GM12878 (cell line): Measurements from ENCODE around the gene GJC1. TPM values are rescaled to one million over a fixed set of nuclear protein-coding genes. Genes with fewer than 3 reads are reported as not detected.
A peak's percentile ranks its signal among the peaks of the same experiment; 100 is the strongest.

ENCODE experiments used
- ATAC-seq: fragments of 200-7000 bp; cut with Tn5 transposase; 3 replicates; pipeline ENCODE4 v1.9.1; 2020; ENCODE audit warnings: mild to moderate bottlenecking, moderate library complexity
- BruUV-seq: library from RNA; stranded (reverse); fragments of 400-500 nt; replicated peaks from 2 replicates; lab custom pipeline; 2021; lab: Mats Ljungman, UMichigan
- CTCF ChIA-PET: fragments of 300-600 bp; sonication (Branson Sonifier 250); formaldehyde crosslinking; extraction: SDS; loops from one replicate; lab custom pipeline; 2021; ENCODE audit warnings: inconsistent platforms; lab: Yijun Ruan, JAX
- POLR2A ChIA-PET: fragments of 350-600 bp; formaldehyde crosslinking; extraction: SDS; loops from one replicate; lab custom pipeline; 2021; ENCODE audit warnings: inconsistent platforms; lab: Charles Lee
- RAD21 ChIA-PET: fragments of 300-600 bp; sonication (Branson Sonifier 250); formaldehyde crosslinking; loops from one replicate; lab custom pipeline; 2023; ENCODE audit warnings: antibody characterized with exemption; ENCODE audit not compliant: unreplicated experiment; lab: Charles Lee
- SMC1A ChIA-PET: fragments of 300-600 bp; sonication (Branson Sonifier 250); formaldehyde crosslinking; loops from one replicate; lab custom pipeline; 2023; ENCODE audit not compliant: unreplicated experiment, uncharacterized antibody; lab: Charles Lee
- DNase-seq: peaks from one replicate; pipeline ENCODE4 v3.0.0-alpha.2; 2011; ENCODE audit warnings: low read depth, low spot score
- FAIRE-seq: peaks from 3 replicates; lab custom pipeline; 2011; peaks lifted over from hg19 to GRCh38; lab: Jason Lieb, UNC
- H2AFZ ChIP-seq: 2 replicates; pipeline ENCODE4 v1.6.0; 2011; ENCODE audit warnings: low read depth, low read length, control low read depth; ENCODE audit not compliant: control insufficient read depth
- H3K27ac ChIP-seq: 2 replicates; pipeline ENCODE4 v1.5.1; 2011; ENCODE audit warnings: control low read depth; ENCODE audit not compliant: control insufficient read depth, insufficient read depth
- H3K27me3 ChIP-seq, 2 experiments: replicated peaks in 1 of 2; 2 replicates each; pipeline versions ENCODE4 v1.6.0 to v1.6.1; 2011; ENCODE audit warnings: low read length in 1 of 2; ENCODE audit not compliant: control insufficient read depth in 2 of 2, insufficient read depth in 2 of 2
- H3K36me3 ChIP-seq, 2 experiments: 2 replicates each; pipeline ENCODE4 v1.5.1; 2011; ENCODE audit warnings: low read length in 1 of 2; ENCODE audit not compliant: control insufficient read depth in 2 of 2, insufficient read depth in 2 of 2
- H3K4me1 ChIP-seq: 2 replicates; pipeline ENCODE4 v1.6.1; 2011; ENCODE audit warnings: mild to moderate bottlenecking, low read length, moderate library complexity, mixed read lengths; ENCODE audit not compliant: control insufficient read depth, insufficient read depth
- H3K4me2 ChIP-seq: 2 replicates; pipeline ENCODE4 v1.6.0; 2011; ENCODE audit warnings: control low read depth; ENCODE audit not compliant: control insufficient read depth, insufficient read depth
- H3K4me3 ChIP-seq: fragments of 200-600 bp; sonication (generic); 2 replicates; pipeline ENCODE4 v1.5.1; 2016
- H3K79me2 ChIP-seq: 2 replicates; pipeline ENCODE4 v1.6.0; 2011; ENCODE audit warnings: low read length; ENCODE audit not compliant: control insufficient read depth, insufficient read depth
- H3K9ac ChIP-seq: 2 replicates; pipeline ENCODE4 v1.8.0; 2011; ENCODE audit warnings: low read length, control low read depth, mixed read lengths; ENCODE audit not compliant: control insufficient read depth, insufficient read depth
- H3K9me3 ChIP-seq: replicated peaks from 3 replicates; pipeline ENCODE4 v1.5.1; 2011; ENCODE audit warnings: mild to moderate bottlenecking, low read length; ENCODE audit not compliant: control insufficient read depth, insufficient read depth
- H4K20me1 ChIP-seq: 2 replicates; pipeline ENCODE4 v1.6.0; 2011; ENCODE audit not compliant: control insufficient read depth, insufficient read depth
- BHLHE40 ChIP-seq, 2 experiments: fragments of 450-650 bp in 1 of 2; IDR thresholded peaks; 2 replicates each; pipeline ENCODE4 v1.6.1; 2011 to 2017; ENCODE audit warnings: low read depth in 2 of 2, borderline replicate concordance in 1 of 2, improper control_type of control experiment in 1 of 2, low read length in 1 of 2, mild to moderate bottlenecking in 1 of 2
- CTCF ChIP-seq, 3 experiments: IDR thresholded peaks in 2 of 3; conservative IDR thresholded peaks in 1 of 3; 2 replicates each; pipeline ENCODE4 v1.5.1; 2011; ENCODE audit warnings: low read depth in 3 of 3, low read length in 3 of 3, mild to moderate bottlenecking in 3 of 3, control low read depth in 2 of 3, moderate library complexity in 2 of 3, inconsistent platforms in 1 of 3, mixed read lengths in 1 of 3; ENCODE audit not compliant: control insufficient read depth in 2 of 3, insufficient read depth in 1 of 3; ENCODE audit errors: extremely low read depth in 1 of 3
- EZH2 ChIP-seq: IDR thresholded peaks from 2 replicates; pipeline ENCODE4 v1.6.1; 2012; ENCODE audit warnings: low read depth, mild to moderate bottlenecking, control low read depth, inconsistent platforms, low read length, borderline replicate concordance; ENCODE audit not compliant: control insufficient read depth
- LARP7 ChIP-seq: fragments of 450-650 bp; IDR thresholded peaks from 2 replicates; pipeline ENCODE4 v1.6.1; 2017; ENCODE audit warnings: mild to moderate bottlenecking
- NKRF ChIP-seq: fragments of 450-650 bp; conservative IDR thresholded peaks from 2 replicates; pipeline ENCODE4 v1.6.1; 2017; ENCODE audit warnings: mild to moderate bottlenecking, moderate library complexity
- POU2F2 ChIP-seq: IDR thresholded peaks from 3 replicates; pipeline ENCODE4 v1.6.1; 2011; ENCODE audit warnings: low read depth, mild to moderate bottlenecking, low read length, borderline replicate concordance
- RAD21 ChIP-seq: IDR thresholded peaks from 2 replicates; pipeline ENCODE4 v1.6.1; 2011; ENCODE audit warnings: mild to moderate bottlenecking, low read depth, low read length, moderate library complexity; ENCODE audit not compliant: insufficient read depth
- RB1 ChIP-seq: fragments of 450-650 bp; formaldehyde crosslinking; IDR thresholded peaks from 2 replicates; pipeline ENCODE4 v1.6.1; 2017; ENCODE audit warnings: mild to moderate bottlenecking, borderline replicate concordance
- SMC3 ChIP-seq: IDR thresholded peaks from 2 replicates; pipeline ENCODE4 v1.6.1; 2011; ENCODE audit warnings: low read length, improper control_type of control experiment, borderline replicate concordance
- TBL1XR1 ChIP-seq: IDR thresholded peaks from 2 replicates; pipeline ENCODE4 v1.6.1; 2012; ENCODE audit warnings: low read depth, low read length, improper control_type of control experiment
- ZNF207 ChIP-seq: fragments of 450-650 bp; IDR thresholded peaks from 2 replicates; pipeline ENCODE4 v1.6.1; 2014; ENCODE audit warnings: antibody characterized with exemption, mild to moderate bottlenecking, borderline replicate concordance
- WGBS: methylation state at CpG from one replicate; pipeline ENCODE4 v1.1.6; 2016; ENCODE audit warnings: low lambda C conversion rate; ENCODE audit not compliant: insufficient replicate concordance, insufficient coverage; ENCODE audit errors: missing lambda C conversion rate; 5-methylcytosine and 5-hydroxymethylcytosine counted together
- in situ Hi-C: fragments of 300-500 bp; cut with MboI; formaldehyde crosslinking; loops from 9 replicates; pipeline ENCODE4 v1.14.3; 2018; ENCODE audit warnings: mixed read lengths
- intact Hi-C: fragments of 100-400 bp; cut with micrococcal nuclease; formaldehyde crosslinking; loops from one replicate; pipeline ENCODE4 v1.14.2; 2022; ENCODE audit not compliant: unreplicated experiment
- polyA plus RNA-seq, 11 experiments: library from polyadenylated mRNA; depleted of rRNA in 4 of 11; unstranded in 6 of 11; stranded (reverse) in 5 of 11; fragments of >200 nt; fragmentation: Nextera tagmentation in 4 of 11; fragmentation: Illumina TruSeq in 1 of 11; extraction: Ambion mirVana in 4 of 11; extraction: Trizol in 1 of 11; gene quantifications; 1 replicate in 1 of 11; 2 replicates in 10 of 11; pipeline versions ENCODE4 v1.2.1 to v1.2.3, GENCODE V29; 2011 to 2016; ENCODE audit warnings: inconsistent platforms in 2 of 11, missing spikeins in 2 of 11, low read depth in 1 of 11
- total RNA-seq, 4 experiments: library from RNA; depleted of rRNA in 3 of 4; stranded (reverse); fragments of >200 nt in 3 of 4; fragmentation: Illumina TruSeq in 1 of 4; extraction: Trizol in 1 of 4; gene quantifications; 2 replicates each; pipeline versions ENCODE4 v1.2.1 to v1.2.3, GENCODE V29; 2013 to 2021
- TF ChIP-seq, protein P1 (sequence below): fragments of 450-650 bp; IDR thresholded peaks from 2 replicates; pipeline ENCODE4 v1.6.1; 2017; ENCODE audit warnings: mild to moderate bottlenecking, moderate library complexity

GJC1 gene
- total and polyA plus RNA-seq, 10 of the 15 experiments (the other 5 are each of a cell fraction or from before 2014, with no cell fraction given) = 0.37 to 3.4 (median 0.90) TPM

DNA sequence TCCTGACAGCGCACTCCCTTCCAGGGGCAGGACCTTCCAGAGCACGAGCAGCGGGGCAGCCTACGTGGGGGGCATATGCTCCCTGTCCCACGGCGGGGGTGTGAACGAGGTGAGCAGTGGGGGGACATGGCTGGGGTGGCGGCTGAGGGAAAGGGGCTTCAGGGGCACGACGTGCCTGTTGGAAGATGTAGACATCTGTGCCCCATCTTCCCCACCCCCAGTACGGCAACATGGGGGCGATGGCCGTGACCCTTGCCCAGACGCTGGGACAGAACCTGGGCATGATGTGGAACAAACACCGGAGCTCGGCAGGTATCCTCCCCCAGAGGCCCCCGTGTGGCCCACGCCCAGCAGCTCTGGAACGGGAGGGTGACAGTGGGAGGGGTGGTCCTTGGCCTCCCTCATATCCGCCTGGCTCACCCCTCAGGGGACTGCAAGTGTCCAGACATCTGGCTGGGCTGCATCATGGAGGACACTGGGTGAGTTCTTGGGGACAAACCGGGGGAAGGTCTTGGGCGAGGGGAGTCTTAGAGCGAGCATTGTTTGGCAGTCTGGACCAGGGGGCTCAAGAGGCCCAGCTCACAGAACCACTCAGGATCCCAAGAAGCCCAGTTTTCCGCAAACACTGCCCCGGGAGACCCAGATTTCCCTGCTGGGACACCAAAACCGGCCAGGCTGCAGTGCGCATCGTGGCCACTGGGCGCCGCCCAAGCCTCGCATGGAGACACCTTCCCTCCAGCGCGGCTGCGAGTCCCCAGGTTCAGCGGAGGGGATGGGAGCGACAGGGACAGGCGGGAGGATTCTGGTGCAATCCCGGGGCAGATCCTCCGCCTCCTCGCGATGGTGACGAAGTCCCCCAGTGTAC lies 55.6 kb downstream of the GJC1 start:
- POLR2A ChIA-PET = no interaction called here
- FAIRE-seq = peak; percentile 89
- in situ Hi-C loops = loop anchor here (10.0 kb wide), 1 partner anchor 350 kb away; no protein-coding TSS in a partner anchor
- TF ChIP-seq TBL1XR1 (0 out of 2 replicates have a peak, but pooled peaks have one; percentile 20), RAD21 (peak; percentile 95), ZNF207 (no peak; the same call in 1 of the 2 replicates), RB1 (peak; percentile 60; the same call in 1 of the 2 replicates), EZH2 (no peak), BHLHE40 (IDR thresholded peaks at IDR 0.05; ENCODE audit: borderline replicate concordance in 1 of 2, low read depth in 2 of 2, low read length in 1 of 2) (peak in 1 of 2 experiments; percentile 36; a peak in 2 of 4 replicates), POU2F2 (peak; percentile 20; the same call in 1 of the 3 replicates), NKRF (no peak), CTCF (IDR thresholded peaks at IDR 0.05 in 2 of 3, conservative IDR thresholded peaks at IDR 0.05 in 1 of 3; ENCODE audit: control insufficient read depth in 2 of 3, extremely low read depth in 1 of 3, insufficient read depth in 1 of 3, low read depth in 3 of 3, low read length in 3 of 3) (peak; percentile 98 to 100 (median 99); a peak in 5 of 6 replicates), LARP7 (0 out of 2 replicates have a peak, but pooled peaks have one; percentile 51), SMC3 (peak; percentile 73)
- TF ChIP-seq, protein P1, sequence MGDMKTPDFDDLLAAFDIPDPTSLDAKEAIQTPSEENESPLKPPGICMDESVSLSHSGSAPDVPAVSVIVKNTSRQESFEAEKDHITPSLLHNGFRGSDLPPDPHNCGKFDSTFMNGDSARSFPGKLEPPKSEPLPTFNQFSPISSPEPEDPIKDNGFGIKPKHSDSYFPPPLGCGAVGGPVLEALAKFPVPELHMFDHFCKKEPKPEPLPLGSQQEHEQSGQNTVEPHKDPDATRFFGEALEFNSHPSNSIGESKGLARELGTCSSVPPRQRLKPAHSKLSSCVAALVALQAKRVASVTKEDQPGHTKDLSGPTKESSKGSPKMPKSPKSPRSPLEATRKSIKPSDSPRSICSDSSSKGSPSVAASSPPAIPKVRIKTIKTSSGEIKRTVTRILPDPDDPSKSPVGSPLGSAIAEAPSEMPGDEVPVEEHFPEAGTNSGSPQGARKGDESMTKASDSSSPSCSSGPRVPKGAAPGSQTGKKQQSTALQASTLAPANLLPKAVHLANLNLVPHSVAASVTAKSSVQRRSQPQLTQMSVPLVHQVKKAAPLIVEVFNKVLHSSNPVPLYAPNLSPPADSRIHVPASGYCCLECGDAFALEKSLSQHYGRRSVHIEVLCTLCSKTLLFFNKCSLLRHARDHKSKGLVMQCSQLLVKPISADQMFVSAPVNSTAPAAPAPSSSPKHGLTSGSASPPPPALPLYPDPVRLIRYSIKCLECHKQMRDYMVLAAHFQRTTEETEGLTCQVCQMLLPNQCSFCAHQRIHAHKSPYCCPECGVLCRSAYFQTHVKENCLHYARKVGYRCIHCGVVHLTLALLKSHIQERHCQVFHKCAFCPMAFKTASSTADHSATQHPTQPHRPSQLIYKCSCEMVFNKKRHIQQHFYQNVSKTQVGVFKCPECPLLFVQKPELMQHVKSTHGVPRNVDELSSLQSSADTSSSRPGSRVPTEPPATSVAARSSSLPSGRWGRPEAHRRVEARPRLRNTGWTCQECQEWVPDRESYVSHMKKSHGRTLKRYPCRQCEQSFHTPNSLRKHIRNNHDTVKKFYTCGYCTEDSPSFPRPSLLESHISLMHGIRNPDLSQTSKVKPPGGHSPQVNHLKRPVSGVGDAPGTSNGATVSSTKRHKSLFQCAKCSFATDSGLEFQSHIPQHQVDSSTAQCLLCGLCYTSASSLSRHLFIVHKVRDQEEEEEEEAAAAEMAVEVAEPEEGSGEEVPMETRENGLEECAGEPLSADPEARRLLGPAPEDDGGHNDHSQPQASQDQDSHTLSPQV = no peak

More for the DNA sequence above, 55.6 kb downstream of the GJC1 start:
- Histone ChIP-seq H3K9me3 (no peaks in the 10 kb centered on the region), H3K79me2 (no peaks in the 10 kb centered on the region), H3K4me1 (peaks cover 6% of the 10 kb centered on the region; the same call in 1 of the 2 replicates), H4K20me1 (no peaks in the 10 kb centered on the region; the same call in 1 of the 2 replicates), H3K36me3 (no peaks in the 10 kb centered on the region), H3K27ac (no peak overlapping the region), H3K4me2 (peak overlapping the region; percentile 100), H3K9ac (no peak overlapping the region), H3K27me3 (no peaks in the 10 kb centered on the region; a peak in 1 of 4 replicates), H3K4me3 (peak overlapping the region; percentile 76; the same call in 1 of the 2 replicates), H2AFZ (peak overlapping the region; percentile 94)
- RAD21 ChIA-PET = no interaction called here
- WGBS = 18% methylated on average over 42 of the region's 42 CpGs
- ATAC-seq (peak; percentile 73), DNase-seq (no peak)
- intact Hi-C loops = loop anchor here (1.0 to 10.0 kb wide), 4 partner anchors 91 to 358 kb away; partner anchors contain the start of gene PLCD3
- BruUV-seq = no TSS peak
- SMC1A ChIA-PET = interaction anchor here (3.3 kb wide), 1 partner anchor 90 kb away, joined by 19 read pairs; no protein-coding TSS in a partner anchor
- CTCF ChIA-PET = interaction anchor here (0.9 to 12.1 kb wide), 9 partner anchors 11 to 358 kb away, joined by 3 to 175 read pairs (median 4); partner anchors contain the start of gene PLCD3
